ENCODE data around the gene SORCS2. TPM values are rescaled to one million over a fixed set of nuclear protein-coding genes. Genes with fewer than 3 reads are reported as not detected.

SORCS2 gene
- not detected in 2 replicates for total RNA-seq

GRCh38 chr4:7192252-7193029 is at the start of gene SORCS2:
TSS of gene SORCS2 (plus strand) at chr4:7192538.
- Mint-ChIP-seq H3K27ac (no peak within 1 kb of the TSS), H3K4me3 (no peak within 1 kb of the TSS), H3K27me3 (peaks cover 54% of the 10 kb centered on the region), H3K9me3 (no peaks in the 10 kb centered on the region), H3K36me3 (ENCODE audit: low read depth) (no peaks in the 10 kb centered on the region), H3K4me1 (peaks cover 5% of the 10 kb centered on the region)
- ChIA-PET CTCF (no interaction called here), POLR2A (no interaction called here)
- DNase-seq, result no peak
- TF ChIP-seq, protein P1, sequence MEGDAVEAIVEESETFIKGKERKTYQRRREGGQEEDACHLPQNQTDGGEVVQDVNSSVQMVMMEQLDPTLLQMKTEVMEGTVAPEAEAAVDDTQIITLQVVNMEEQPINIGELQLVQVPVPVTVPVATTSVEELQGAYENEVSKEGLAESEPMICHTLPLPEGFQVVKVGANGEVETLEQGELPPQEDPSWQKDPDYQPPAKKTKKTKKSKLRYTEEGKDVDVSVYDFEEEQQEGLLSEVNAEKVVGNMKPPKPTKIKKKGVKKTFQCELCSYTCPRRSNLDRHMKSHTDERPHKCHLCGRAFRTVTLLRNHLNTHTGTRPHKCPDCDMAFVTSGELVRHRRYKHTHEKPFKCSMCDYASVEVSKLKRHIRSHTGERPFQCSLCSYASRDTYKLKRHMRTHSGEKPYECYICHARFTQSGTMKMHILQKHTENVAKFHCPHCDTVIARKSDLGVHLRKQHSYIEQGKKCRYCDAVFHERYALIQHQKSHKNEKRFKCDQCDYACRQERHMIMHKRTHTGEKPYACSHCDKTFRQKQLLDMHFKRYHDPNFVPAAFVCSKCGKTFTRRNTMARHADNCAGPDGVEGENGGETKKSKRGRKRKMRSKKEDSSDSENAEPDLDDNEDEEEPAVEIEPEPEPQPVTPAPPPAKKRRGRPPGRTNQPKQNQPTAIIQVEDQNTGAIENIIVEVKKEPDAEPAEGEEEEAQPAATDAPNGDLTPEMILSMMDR (IDR thresholded peaks at IDR 0.05), result no peak
- ATAC-seq (ENCODE audit: low read depth), result no peak
- intact Hi-C loops (cut with micrococcal nuclease), result no loop called here

DNA sequence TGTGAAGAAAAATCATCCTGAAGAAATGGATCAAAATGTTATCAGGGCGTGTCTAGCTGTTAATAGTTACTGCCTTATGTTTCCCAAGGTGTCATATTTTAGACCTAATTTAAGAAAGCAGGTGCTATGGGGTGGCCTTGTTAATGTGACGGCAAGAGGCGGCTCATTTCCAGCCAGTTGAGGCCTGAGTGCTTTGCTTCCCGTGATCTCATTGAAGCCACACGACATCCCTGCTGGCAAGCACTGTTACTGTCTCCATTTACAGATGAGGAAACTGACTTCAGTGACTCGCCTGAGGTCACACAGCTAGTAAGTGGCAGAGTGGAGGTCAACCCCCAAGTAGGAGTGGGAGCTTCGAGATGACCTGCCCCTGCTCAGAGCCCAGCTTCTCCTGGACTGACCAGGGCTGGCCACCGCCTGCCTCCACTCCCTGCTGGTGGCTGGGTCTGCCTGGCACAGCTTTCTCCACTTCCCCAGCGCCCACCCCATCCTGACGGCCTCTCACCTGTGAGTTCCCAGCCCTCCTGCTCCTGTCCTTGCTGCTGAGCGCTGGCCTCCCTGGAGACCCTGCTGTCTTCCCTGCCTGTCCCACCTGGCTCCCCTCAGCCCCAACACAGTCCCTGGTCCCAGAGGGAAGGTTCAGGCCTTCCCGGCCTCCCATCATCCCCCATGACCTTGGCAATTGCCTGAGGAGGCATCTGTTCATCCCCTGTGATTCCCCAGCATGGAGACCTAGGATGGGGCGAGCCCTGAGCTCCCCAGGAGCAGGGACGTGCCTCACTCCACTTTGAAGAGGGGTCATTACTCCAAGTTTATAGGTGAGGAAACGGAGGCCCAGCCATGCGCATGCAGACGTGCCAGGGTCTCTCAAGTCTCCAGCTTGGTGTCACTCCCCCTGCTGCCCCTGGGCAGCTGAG is 47.7 kb upstream of the SORCS2 start:
- Mint-ChIP-seq H3K36me3 (ENCODE audit: low read depth) (no peaks in the 10 kb centered on the region), H3K9me3 (no peaks in the 10 kb centered on the region), H3K27ac (no peak overlapping the region), H3K27me3 (peaks cover 15% of the 10 kb centered on the region), H3K4me1 (no peaks in the 10 kb centered on the region), H3K4me3 (no peak overlapping the region)
- ATAC-seq (ENCODE audit: low read depth), result no peak
- ChIA-PET CTCF (no interaction called here), POLR2A (no interaction called here)
- no peak for DNase-seq
- intact Hi-C loops (cut with micrococcal nuclease), result no loop called here
- TF ChIP-seq, protein P1 (IDR thresholded peaks at IDR 0.05), result no peak

- TF ChIP-seq, protein P1 (IDR thresholded peaks at IDR 0.05), result no peak
- no peaks in the 10 kb centered on the region for H3K36me3 Mint-ChIP-seq (ENCODE audit: low read depth)
- DNase-seq, result no peak
- intact Hi-C loops (cut with micrococcal nuclease), result no loop called here
- H3K4me3 Mint-ChIP-seq, result no peak overlapping the region
- ATAC-seq (ENCODE audit: low read depth), result no peak
- peaks cover 12% of the 10 kb centered on the region for H3K27me3 Mint-ChIP-seq
- no peak overlapping the region for H3K27ac Mint-ChIP-seq
- POLR2A ChIA-PET, result no interaction called here
- CTCF ChIA-PET, result no interaction called here
- H3K4me1 Mint-ChIP-seq, result no peaks in the 10 kb centered on the region
- no peaks in the 10 kb centered on the region for H3K9me3 Mint-ChIP-seq
Measured at GRCh38 chr4:7145291-7145934, 46.9 kb upstream of the SORCS2 start.

GRCh38 chr4:7146059-7146785 is 46.1 kb upstream of the SORCS2 start:
- Mint-ChIP-seq H3K36me3 (ENCODE audit: low read depth) (no peaks in the 10 kb centered on the region), H3K4me3 (no peak overlapping the region)
- intact Hi-C loops (cut with micrococcal nuclease), result no loop called here

More at GRCh38 chr4:7146059-7146785, 46.1 kb upstream of the SORCS2 start:
- DNase-seq, result no peak
- Mint-ChIP-seq H3K4me1 (no peaks in the 10 kb centered on the region), H3K27me3 (peaks cover 16% of the 10 kb centered on the region), H3K9me3 (no peaks in the 10 kb centered on the region), H3K27ac (no peak overlapping the region)
- CTCF ChIA-PET, result no interaction called here
- TF ChIP-seq, protein P1 (IDR thresholded peaks at IDR 0.05), result no peak
- no peak for ATAC-seq (ENCODE audit: low read depth)
- POLR2A ChIA-PET, result no interaction called here

All from activated B cell treated with CpG ODN at 0.5 μM for 24 hours (primary cell).